ENCODE measurements around the gene TRAF3IP1. TPM values are rescaled to one million over a fixed set of nuclear protein-coding genes. Genes with fewer than 3 reads are reported as not detected.

TRAF3IP1 gene
- total and polyA plus RNA-seq, 8 donors, result 4.7 to 10.3 (median 6.9) TPM

DNA sequence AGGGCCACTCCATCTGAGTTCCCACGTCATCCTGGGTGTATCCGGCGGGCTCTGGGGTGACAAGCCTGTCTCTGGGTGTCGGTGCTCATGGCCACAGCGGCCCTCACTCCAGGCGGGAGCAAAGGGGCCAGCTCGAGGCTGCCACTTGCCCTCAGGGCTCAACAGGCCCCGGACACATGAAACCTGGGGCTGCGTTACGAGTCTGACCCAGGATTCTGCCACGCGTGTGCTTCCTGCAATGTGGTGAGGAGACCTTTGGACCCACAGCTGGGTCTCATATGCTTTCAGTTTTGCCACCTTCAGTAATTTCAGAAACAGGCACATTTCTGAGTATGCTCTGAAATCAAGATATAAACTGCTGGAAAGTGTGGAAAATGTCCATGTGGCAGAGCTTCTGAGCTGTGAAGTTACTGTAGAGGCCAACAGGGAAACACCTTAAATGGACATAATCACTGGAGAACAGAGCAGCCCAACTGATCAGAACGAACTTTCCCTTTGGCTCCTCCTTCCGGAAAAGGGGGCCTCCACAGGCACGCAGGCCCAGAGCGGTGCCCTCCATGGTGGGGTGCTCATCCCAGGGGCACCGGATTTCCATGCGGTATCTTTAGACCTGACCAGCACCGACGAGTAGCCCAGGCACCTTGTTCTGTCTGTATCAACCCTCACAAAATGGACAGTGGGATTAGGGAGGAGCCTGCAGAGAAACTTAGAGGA is 46.0 kb upstream of the TRAF3IP1 start:
- DNase-seq, result peak in 1 of 6 donors; percentile 58
- ATAC-seq, result peak in 3 of 4 donors; percentile 60 to 70 (median 63)
- no peaks in the 10 kb centered on the region for H3K9me3 ChIP-seq
- H3K27me3 ChIP-seq, result no peaks in the 10 kb centered on the region
- peak overlapping the region in 1 of 4 donors; percentile 8 for H3K27ac ChIP-seq
- TF ChIP-seq, protein P1, sequence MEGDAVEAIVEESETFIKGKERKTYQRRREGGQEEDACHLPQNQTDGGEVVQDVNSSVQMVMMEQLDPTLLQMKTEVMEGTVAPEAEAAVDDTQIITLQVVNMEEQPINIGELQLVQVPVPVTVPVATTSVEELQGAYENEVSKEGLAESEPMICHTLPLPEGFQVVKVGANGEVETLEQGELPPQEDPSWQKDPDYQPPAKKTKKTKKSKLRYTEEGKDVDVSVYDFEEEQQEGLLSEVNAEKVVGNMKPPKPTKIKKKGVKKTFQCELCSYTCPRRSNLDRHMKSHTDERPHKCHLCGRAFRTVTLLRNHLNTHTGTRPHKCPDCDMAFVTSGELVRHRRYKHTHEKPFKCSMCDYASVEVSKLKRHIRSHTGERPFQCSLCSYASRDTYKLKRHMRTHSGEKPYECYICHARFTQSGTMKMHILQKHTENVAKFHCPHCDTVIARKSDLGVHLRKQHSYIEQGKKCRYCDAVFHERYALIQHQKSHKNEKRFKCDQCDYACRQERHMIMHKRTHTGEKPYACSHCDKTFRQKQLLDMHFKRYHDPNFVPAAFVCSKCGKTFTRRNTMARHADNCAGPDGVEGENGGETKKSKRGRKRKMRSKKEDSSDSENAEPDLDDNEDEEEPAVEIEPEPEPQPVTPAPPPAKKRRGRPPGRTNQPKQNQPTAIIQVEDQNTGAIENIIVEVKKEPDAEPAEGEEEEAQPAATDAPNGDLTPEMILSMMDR (IDR thresholded peaks at IDR 0.05), result no peak
- no peaks in the 10 kb centered on the region for H3K4me1 ChIP-seq
- FAIRE-seq, result no peak
- intact Hi-C loops (cut with DNase I), result no loop called here
- 78 to 82% methylated on average over 20 of the region's 20 CpGs for WGBS, 2 donors
- H3K36me3 ChIP-seq, result peaks cover 0 to 65% (median 49%) of the 10 kb centered on the region in 3 donors
- no peak overlapping the region for H3K4me3 ChIP-seq

DNA sequence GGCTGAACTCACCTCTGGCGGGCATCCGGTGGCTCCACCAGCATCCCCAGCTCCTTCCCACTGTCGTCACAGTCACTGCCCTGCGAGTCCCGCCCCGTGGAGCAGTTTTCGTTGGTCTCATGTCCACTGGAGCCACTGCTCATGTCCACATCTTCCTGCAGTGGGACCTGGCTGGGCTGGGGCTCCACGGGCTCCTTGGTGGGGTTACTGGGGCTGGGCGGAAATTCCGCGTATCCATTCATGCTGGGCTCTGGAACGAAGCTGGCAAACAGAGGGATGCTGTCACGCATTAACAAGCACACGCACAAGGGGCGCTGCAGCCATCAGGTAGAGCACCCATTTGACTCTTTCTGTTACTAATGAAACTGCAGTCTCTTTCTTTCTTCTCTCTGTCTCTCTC is 42.6 kb upstream of the TRAF3IP1 start:
- Histone ChIP-seq H3K4me3 (no peak overlapping the region), H3K4me1 (no peaks in the 10 kb centered on the region), H3K9me3 (no peaks in the 10 kb centered on the region), H3K27ac (no peak overlapping the region), H3K27me3 (no peaks in the 10 kb centered on the region), H3K36me3 (peaks cover 0 to 38% (median 29%) of the 10 kb centered on the region in 3 donors)
- TF ChIP-seq, protein P1 (IDR thresholded peaks at IDR 0.05), result no peak
- ATAC-seq (peak in 3 of 4 donors; percentile 19 to 44 (median 26)), FAIRE-seq (no peak), DNase-seq (peak in 1 of 6 donors; percentile 37)
- intact Hi-C loops (cut with DNase I), result no loop called here
- 79 to 82% methylated on average over 15 of the region's 15 CpGs for WGBS, 2 donors

DNA sequence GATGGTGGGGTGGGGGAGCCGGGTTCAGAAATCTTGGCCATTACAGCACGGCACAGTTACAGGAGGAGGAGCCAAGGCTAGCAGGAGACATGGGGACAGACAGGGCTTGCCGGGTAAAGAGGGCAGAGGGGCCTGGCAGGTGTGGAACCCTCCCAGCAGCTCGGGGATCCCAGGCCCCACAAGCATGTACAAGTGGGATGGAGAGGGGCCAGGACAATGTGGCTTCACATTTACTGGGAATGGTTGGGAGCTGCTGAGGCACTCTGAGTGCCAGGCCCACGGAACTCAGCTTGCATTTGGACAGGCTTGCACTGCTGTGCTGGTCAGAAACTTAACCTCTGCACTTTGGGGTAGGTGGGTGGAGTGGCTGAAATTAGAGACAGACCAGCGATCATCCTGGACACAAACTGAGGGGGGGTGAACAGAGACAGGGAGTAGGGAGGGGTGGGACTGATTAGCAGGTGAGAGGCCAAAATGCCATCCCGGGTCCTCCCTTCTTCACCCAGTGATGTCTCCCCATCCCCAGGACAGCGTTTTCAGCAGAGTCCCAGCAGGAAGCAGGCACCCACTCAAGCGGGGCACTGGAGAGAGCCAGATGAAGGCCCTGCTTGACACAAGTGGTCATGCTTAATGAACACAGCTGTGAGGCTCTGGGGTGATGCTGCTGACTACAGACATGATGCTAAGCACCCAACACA is 41.5 kb upstream of the TRAF3IP1 start:
- Histone ChIP-seq H3K27me3 (no peaks in the 10 kb centered on the region), H3K9me3 (no peaks in the 10 kb centered on the region), H3K4me3 (no peak overlapping the region), H3K4me1 (peaks cover 3 to 10% (median 5%) of the 10 kb centered on the region in 3 donors), H3K36me3 (peaks cover 0 to 29% (median 26%) of the 10 kb centered on the region in 3 donors), H3K27ac (no peak overlapping the region)
- WGBS, 2 donors, result 74 to 77% methylated on average over 9 of the region's 9 CpGs
- ATAC-seq, result peak in 1 of 4 donors; percentile 7
- DNase-seq, result peak in 1 of 6 donors; percentile 49
- FAIRE-seq, result no peak
- TF ChIP-seq, protein P1 (IDR thresholded peaks at IDR 0.05), result no peak
- intact Hi-C loops (cut with DNase I), result no loop called here

DNA sequence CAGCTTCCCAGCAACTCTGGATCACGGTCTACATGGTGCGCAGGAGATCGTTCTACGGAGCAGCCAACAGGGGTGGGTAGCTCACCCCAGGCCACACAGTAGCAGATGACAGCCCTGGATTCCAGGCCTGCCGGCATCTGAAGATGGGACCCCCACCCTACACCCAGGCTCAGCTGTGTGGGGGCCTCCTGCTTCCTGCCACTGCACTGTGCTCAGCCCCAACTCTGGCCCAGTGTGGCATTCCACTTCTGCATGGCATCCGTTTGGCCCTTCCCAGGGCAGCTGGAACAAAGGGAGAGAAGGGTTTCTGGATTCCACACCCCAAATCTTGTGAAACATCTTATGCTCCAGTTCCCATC is 41.0 kb upstream of the TRAF3IP1 start:
- FAIRE-seq, result no peak

More for the DNA sequence above, 41.0 kb upstream of the TRAF3IP1 start:
- DNase-seq (peak in 1 of 6 donors; percentile 38), ATAC-seq (no peak)
- Histone ChIP-seq H3K36me3 (peaks cover 0 to 24% (median 24%) of the 10 kb centered on the region in 3 donors), H3K27me3 (no peaks in the 10 kb centered on the region), H3K4me1 (peaks cover 6 to 15% (median 11%) of the 10 kb centered on the region in 3 donors), H3K4me3 (no peak overlapping the region), H3K9me3 (no peaks in the 10 kb centered on the region), H3K27ac (no peak overlapping the region)
- intact Hi-C loops (cut with DNase I), result no loop called here
- TF ChIP-seq, protein P1 (IDR thresholded peaks at IDR 0.05), result no peak
- WGBS, 2 donors, result 83 to 99% methylated on average over 6 of the region's 6 CpGs

All from pancreas (tissue), 10 donors.